Gastroesophageal sphincter (tissue), 3 donors: ENCODE measurements around the gene NLGN1.

Source experiments
- POLR2A ChIP-seq, 2 donors: fragments of 450-650 bp; IDR thresholded peaks; one replicate each; pipeline ENCODE4 v1.6.1; 2017; ENCODE audit warnings: antibody characterized with exemption in 2 of 2, mild to moderate bottlenecking in 2 of 2, moderate library complexity in 1 of 2
- POLR2AphosphoS5 ChIP-seq: sonication (generic); formaldehyde crosslinking; IDR thresholded peaks from one replicate; pipeline ENCODE4 v1.6.1; 2017; ENCODE audit warnings: antibody characterized with exemption
- TF ChIP-seq, protein P1 (sequence below), 4 experiments: fragments of 200-600 bp in 2 of 4; fragments of 450-650 bp in 2 of 4; sonication (generic) in 1 of 4; IDR thresholded peaks; one replicate each; pipeline ENCODE4 v1.5.1; 2017 to 2019; ENCODE audit warnings: antibody characterized with exemption in 4 of 4, mild to moderate bottlenecking in 2 of 4, moderate library complexity in 2 of 4

DNA sequence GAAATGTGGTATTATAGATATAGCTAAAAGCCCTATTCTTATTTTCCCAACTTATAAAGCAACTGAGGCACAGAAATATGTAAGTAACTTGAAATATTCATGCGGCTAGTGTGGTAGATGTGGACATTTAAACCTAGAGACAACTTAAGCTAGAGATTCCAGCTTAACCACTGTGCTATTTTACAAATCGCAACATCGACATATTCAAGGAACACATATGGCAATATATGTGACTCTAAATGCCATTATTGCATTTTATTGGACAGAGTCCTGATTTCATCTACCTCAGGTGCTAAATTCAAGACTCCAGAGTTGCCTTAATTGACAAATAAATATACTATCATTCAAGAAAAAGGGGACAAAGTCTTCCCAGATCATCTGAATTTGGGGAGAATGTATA lies 442.3 kb downstream of the NLGN1 start:
- no peak for TF ChIP-seq POLR2A (IDR thresholded peaks at IDR 0.05)
- no peak for TF ChIP-seq POLR2AphosphoS5
- TF ChIP-seq, protein P1, sequence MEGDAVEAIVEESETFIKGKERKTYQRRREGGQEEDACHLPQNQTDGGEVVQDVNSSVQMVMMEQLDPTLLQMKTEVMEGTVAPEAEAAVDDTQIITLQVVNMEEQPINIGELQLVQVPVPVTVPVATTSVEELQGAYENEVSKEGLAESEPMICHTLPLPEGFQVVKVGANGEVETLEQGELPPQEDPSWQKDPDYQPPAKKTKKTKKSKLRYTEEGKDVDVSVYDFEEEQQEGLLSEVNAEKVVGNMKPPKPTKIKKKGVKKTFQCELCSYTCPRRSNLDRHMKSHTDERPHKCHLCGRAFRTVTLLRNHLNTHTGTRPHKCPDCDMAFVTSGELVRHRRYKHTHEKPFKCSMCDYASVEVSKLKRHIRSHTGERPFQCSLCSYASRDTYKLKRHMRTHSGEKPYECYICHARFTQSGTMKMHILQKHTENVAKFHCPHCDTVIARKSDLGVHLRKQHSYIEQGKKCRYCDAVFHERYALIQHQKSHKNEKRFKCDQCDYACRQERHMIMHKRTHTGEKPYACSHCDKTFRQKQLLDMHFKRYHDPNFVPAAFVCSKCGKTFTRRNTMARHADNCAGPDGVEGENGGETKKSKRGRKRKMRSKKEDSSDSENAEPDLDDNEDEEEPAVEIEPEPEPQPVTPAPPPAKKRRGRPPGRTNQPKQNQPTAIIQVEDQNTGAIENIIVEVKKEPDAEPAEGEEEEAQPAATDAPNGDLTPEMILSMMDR (IDR thresholded peaks at IDR 0.05) = no peak
